ENCODE data around the gene IMMP1L.

The IMMP1L gene

GRCh38 chr11:31484497-31484896 is 24.9 kb downstream of the IMMP1L start:
- H3K79me2 ChIP-seq (ENCODE audit: low read length): peaks cover 2% of the 10 kb centered on the region; the same call in 1 of the 2 replicates
- H3K4me1 ChIP-seq (ENCODE audit: low read length): no peaks in the 10 kb centered on the region

GRCh38 chr11:31480930-31481329 is 28.5 kb downstream of the IMMP1L start:
- Histone ChIP-seq H3K36me3 (replicated peaks; ENCODE audit: insufficient read depth, low read length) (no peaks in the 10 kb centered on the region), H3K4me2 (ENCODE audit: low read depth, low read length) (no peak overlapping the region), H3K4me3 (ENCODE audit: low read length) (no peak overlapping the region), H3K79me2 (ENCODE audit: low read length) (no peaks in the 10 kb centered on the region), H3K27me3 (replicated peaks; ENCODE audit: insufficient read depth, low read length) (no peaks in the 10 kb centered on the region), H3K9ac (ENCODE audit: low read length) (no peak overlapping the region), H2AFZ (ENCODE audit: low read length) (no peak overlapping the region), H3K9me3 (replicated peaks; ENCODE audit: insufficient read depth, low read length) (no peaks in the 10 kb centered on the region), H3K27ac (ENCODE audit: low read length) (no peak overlapping the region), H3K4me1 (ENCODE audit: low read length) (no peaks in the 10 kb centered on the region), H4K20me1 (ENCODE audit: insufficient read depth, low read length) (no peaks in the 10 kb centered on the region), H3F3A (ENCODE audit: insufficient read depth, low read length) (no peaks in the 10 kb centered on the region), H3K9me2 (replicated peaks; ENCODE audit: insufficient read depth, low read length) (no peaks in the 10 kb centered on the region)
- TF ChIP-seq CTCF (IDR thresholded peaks at IDR 0.05; ENCODE audit: low read length) (no peak), EZH2 (optimal IDR thresholded peaks at IDR 0.05; ENCODE audit: low read depth, low read length) (no peak)
- no peak for DNase-seq

More at GRCh38 chr11:31484497-31484896, 24.9 kb downstream of the IMMP1L start:
- no peaks in the 10 kb centered on the region for H4K20me1 ChIP-seq (ENCODE audit: insufficient read depth, low read length)
- no peaks in the 10 kb centered on the region for H3K27me3 ChIP-seq (replicated peaks; ENCODE audit: insufficient read depth, low read length)
- TF ChIP-seq EZH2phosphoT487 (IDR thresholded peaks at IDR 0.05; ENCODE audit: low read length) (no peak), EZH2 (optimal IDR thresholded peaks at IDR 0.05; ENCODE audit: low read depth, low read length) (no peak), CTCF (IDR thresholded peaks at IDR 0.05; ENCODE audit: low read length) (no peak)
- no peak overlapping the region for H3K4me2 ChIP-seq (ENCODE audit: low read depth, low read length)
- H3K36me3 ChIP-seq (replicated peaks; ENCODE audit: insufficient read depth, low read length): no peaks in the 10 kb centered on the region
- no peaks in the 10 kb centered on the region for H3K9me2 ChIP-seq (replicated peaks; ENCODE audit: insufficient read depth, low read length)
- H3K9ac ChIP-seq (ENCODE audit: low read length): no peak overlapping the region
- H2AFZ ChIP-seq (ENCODE audit: low read length): no peak overlapping the region
- no peak overlapping the region for H3K27ac ChIP-seq (ENCODE audit: low read length)
- no peaks in the 10 kb centered on the region for H3F3A ChIP-seq (ENCODE audit: insufficient read depth, low read length)
- no peak for DNase-seq
- H3K9me3 ChIP-seq (replicated peaks; ENCODE audit: insufficient read depth, low read length): no peaks in the 10 kb centered on the region
- no peak overlapping the region for H3K4me3 ChIP-seq (ENCODE audit: low read length)

GRCh38 chr11:31479066-31479465 is 30.4 kb downstream of the IMMP1L start:
- TF ChIP-seq CTCF (IDR thresholded peaks at IDR 0.05; ENCODE audit: low read length) (no peak), EZH2phosphoT487 (IDR thresholded peaks at IDR 0.05; ENCODE audit: low read length) (no peak), EZH2 (optimal IDR thresholded peaks at IDR 0.05; ENCODE audit: low read depth, low read length) (no peak)
- no peaks in the 10 kb centered on the region for H3F3A ChIP-seq (ENCODE audit: insufficient read depth, low read length)
- no peak overlapping the region for H2AFZ ChIP-seq (ENCODE audit: low read length)
- H3K9me2 ChIP-seq (replicated peaks; ENCODE audit: insufficient read depth, low read length): no peaks in the 10 kb centered on the region
- no peaks in the 10 kb centered on the region for H4K20me1 ChIP-seq (ENCODE audit: insufficient read depth, low read length)
- no peak overlapping the region for H3K9ac ChIP-seq (ENCODE audit: low read length)
- no peak overlapping the region for H3K27ac ChIP-seq (ENCODE audit: low read length)
- H3K27me3 ChIP-seq (replicated peaks; ENCODE audit: insufficient read depth, low read length): no peaks in the 10 kb centered on the region
- H3K9me3 ChIP-seq (replicated peaks; ENCODE audit: insufficient read depth, low read length): no peaks in the 10 kb centered on the region
- H3K4me3 ChIP-seq (ENCODE audit: low read length): no peak overlapping the region
- H3K4me2 ChIP-seq (ENCODE audit: low read depth, low read length): no peak overlapping the region
- H3K4me1 ChIP-seq (ENCODE audit: low read length): no peaks in the 10 kb centered on the region
- DNase-seq: no peak
- H3K36me3 ChIP-seq (replicated peaks; ENCODE audit: insufficient read depth, low read length): no peaks in the 10 kb centered on the region
- no peaks in the 10 kb centered on the region for H3K79me2 ChIP-seq (ENCODE audit: low read length)
